H1 (cell line): ENCODE data around the gene FGFRL1. TPM values are rescaled to one million over a fixed set of nuclear protein-coding genes. Genes with fewer than 3 reads are reported as not detected.

Experiments
- CTCF ChIA-PET: fragments of 300-600 bp; sonication (Branson Sonifier 250); formaldehyde crosslinking; loops from one replicate; lab custom pipeline; 2021; ENCODE audit not compliant: partially characterized antibody; lab: Charles Lee
- POLR2A ChIA-PET: fragments of 300-600 bp; sonication (Branson Sonifier 250); formaldehyde crosslinking; loops from one replicate; lab custom pipeline; 2021; ENCODE audit warnings: inconsistent platforms; ENCODE audit not compliant: partially characterized antibody; lab: Charles Lee
- DNase-seq, 2 experiments: peaks; one replicate each; pipeline versions ENCODE4 v3.0.0 to v3.0.0-alpha.2; 2010 to 2022; ENCODE audit warnings: low spot score in 2 of 2, low read depth in 1 of 2, mixed read lengths in 1 of 2
- FAIRE-seq: peaks from 2 replicates; lab custom pipeline; 2011; peaks lifted over from hg19 to GRCh38; lab: Jason Lieb, UNC
- H2AFZ ChIP-seq: 2 replicates; pipeline ENCODE4 v1.8.1; 2012; ENCODE audit warnings: low read length, inconsistent platforms
- H2AK5ac ChIP-seq: 2 replicates; pipeline ENCODE4 v1.6.1; 2013; ENCODE audit warnings: low read depth, low read length
- H2BK120ac ChIP-seq: replicated peaks from 2 replicates; pipeline ENCODE3; 2013; ENCODE audit warnings: low read depth, low read length, inconsistent platforms
- H2BK12ac ChIP-seq: 2 replicates; pipeline ENCODE4 v1.6.1; 2013; ENCODE audit warnings: low read depth, low read length
- H2BK15ac ChIP-seq: 2 replicates; pipeline ENCODE4 v1.6.1; 2013; ENCODE audit warnings: low read length
- H2BK20ac ChIP-seq: 2 replicates; pipeline ENCODE4 v1.6.1; 2013; ENCODE audit warnings: low read length
- H2BK5ac ChIP-seq: 2 replicates; pipeline ENCODE4 v1.6.1; 2013; ENCODE audit warnings: low read depth, low read length
- H3K14ac ChIP-seq: 2 replicates; pipeline ENCODE4 v1.6.1; 2013; ENCODE audit warnings: inconsistent platforms; ENCODE audit not compliant: insufficient read length
- H3K18ac ChIP-seq: 2 replicates; pipeline ENCODE4 v1.6.1; 2013; ENCODE audit warnings: low read length; ENCODE audit errors: extremely low read depth
- H3K23ac ChIP-seq: 2 replicates; pipeline ENCODE4 v1.6.1; 2013; ENCODE audit warnings: inconsistent platforms; ENCODE audit not compliant: insufficient read length
- H3K23me2 ChIP-seq: 2 replicates; pipeline ENCODE4 v1.6.1; 2013; ENCODE audit warnings: low read depth, low read length
- H3K27ac ChIP-seq: 2 replicates; pipeline ENCODE4 v1.6.1; 2011; ENCODE audit warnings: low read depth, low read length, inconsistent platforms
- H3K27me3 ChIP-seq, 4 experiments: replicated peaks in 1 of 4; 1 replicate in 1 of 4; 2 replicates in 3 of 4; pipeline versions ENCODE4 v1.6.1 to v1.8.1; 2011 to 2013; ENCODE audit warnings: low read length in 3 of 4, mild to moderate bottlenecking in 3 of 4, inconsistent platforms in 2 of 4, mixed read lengths in 2 of 4, moderate library complexity in 1 of 4; ENCODE audit not compliant: control insufficient read depth in 3 of 4, insufficient read depth in 3 of 4; ENCODE audit errors: extremely low read depth in 1 of 4
- H3K36me3 ChIP-seq, 4 experiments: 2 replicates each; pipeline versions ENCODE4 v1.6.1 to v1.8.1; 2011 to 2013; ENCODE audit warnings: mild to moderate bottlenecking in 4 of 4, low read length in 3 of 4, moderate library complexity in 2 of 4, control low read depth in 1 of 4, inconsistent platforms in 1 of 4; ENCODE audit not compliant: insufficient read depth in 4 of 4, control insufficient read depth in 2 of 4
- H3K4ac ChIP-seq: replicated peaks from 2 replicates; pipeline ENCODE3; 2013; ENCODE audit warnings: low read length, low read depth, mixed read lengths, inconsistent platforms; ENCODE audit not compliant: insufficient read length
- H3K4me1 ChIP-seq, 4 experiments: replicated peaks in 1 of 4; 1 replicate in 1 of 4; 2 replicates in 3 of 4; pipeline versions ENCODE4 v1.6.1 to v1.8.1; 2011 to 2013; ENCODE audit warnings: low read length in 3 of 4, inconsistent platforms in 2 of 4, mixed read lengths in 1 of 4; ENCODE audit not compliant: insufficient read depth in 4 of 4, control insufficient read depth in 3 of 4
- H3K4me2 ChIP-seq, 2 experiments: 2 replicates each; pipeline versions ENCODE4 v1.6.1 to v1.8.1; 2011 to 2013; ENCODE audit warnings: low read depth in 2 of 2, low read length in 2 of 2, control low read depth in 1 of 2, inconsistent platforms in 1 of 2, mild to moderate bottlenecking in 1 of 2; ENCODE audit not compliant: insufficient read depth in 1 of 2
- H3K4me3 ChIP-seq, 4 experiments: fragments of 200-600, 300-600 bp in 1 of 4; sonication (generic), shearing (Covaris generic), sonication (Bioruptor Twin) in 1 of 4; 2 replicates each; pipeline versions ENCODE4 v1.5.1 to v1.8.1; 2011 to 2016; ENCODE audit warnings: low read length in 4 of 4, low read depth in 3 of 4, control low read depth in 2 of 4, inconsistent platforms in 2 of 4, mild to moderate bottlenecking in 2 of 4, mixed read lengths in 1 of 4, moderate library complexity in 1 of 4; ENCODE audit not compliant: insufficient read depth in 2 of 4; ENCODE audit errors: extremely low read depth in 1 of 4
- H3K56ac ChIP-seq: replicated peaks from 2 replicates; pipeline ENCODE3; 2013; ENCODE audit warnings: low read depth, mild to moderate bottlenecking, mixed read lengths, low read length, inconsistent platforms; ENCODE audit not compliant: insufficient read length
- H3K79me1 ChIP-seq: 2 replicates; pipeline ENCODE4 v1.6.1; 2013; ENCODE audit warnings: low read depth, low read length, control low read depth
- H3K79me2 ChIP-seq, 2 experiments: 2 replicates each; pipeline versions ENCODE4 v1.6.1 to v1.8.1; 2012 to 2013; ENCODE audit warnings: low read length in 2 of 2, mild to moderate bottlenecking in 2 of 2, inconsistent platforms in 1 of 2; ENCODE audit not compliant: insufficient read depth in 2 of 2, control insufficient read depth in 1 of 2
- H3K9ac ChIP-seq, 4 experiments: replicated peaks in 1 of 4; 1 replicate in 1 of 4; 2 replicates in 3 of 4; pipeline versions ENCODE4 v1.6.1 to v1.8.1; 2011 to 2013; ENCODE audit warnings: low read depth in 3 of 4, low read length in 3 of 4, control low read depth in 2 of 4, mild to moderate bottlenecking in 2 of 4, moderate library complexity in 2 of 4, inconsistent platforms in 1 of 4; ENCODE audit errors: extremely low read depth in 1 of 4
- H3K9me3 ChIP-seq, 2 experiments: 2 replicates each; pipeline versions ENCODE4 v1.6.1 to v1.8.1; 2012 to 2013; ENCODE audit warnings: mild to moderate bottlenecking in 2 of 2, moderate library complexity in 2 of 2, control low read depth in 1 of 2, inconsistent platforms in 1 of 2, low read depth in 1 of 2, low read length in 1 of 2, mixed read lengths in 1 of 2; ENCODE audit not compliant: insufficient read depth in 2 of 2
- H4K20me1 ChIP-seq, 2 experiments: replicated peaks in 1 of 2; 2 replicates each; pipeline versions ENCODE3 to v1.8.1; 2011 to 2013; ENCODE audit warnings: inconsistent platforms in 2 of 2, low read length in 2 of 2, mild to moderate bottlenecking in 1 of 2; ENCODE audit not compliant: insufficient read depth in 2 of 2, control insufficient read depth in 1 of 2
- H4K5ac ChIP-seq: 2 replicates; pipeline ENCODE4 v1.6.1; 2013; ENCODE audit warnings: low read length, low read depth, mixed read lengths, inconsistent platforms; ENCODE audit not compliant: insufficient read length
- H4K8ac ChIP-seq: 2 replicates; pipeline ENCODE4 v1.8.0; 2013; ENCODE audit warnings: mild to moderate bottlenecking, moderate library complexity, low read length, inconsistent platforms; ENCODE audit not compliant: insufficient read depth; ENCODE audit errors: extremely low read depth
- H4K91ac ChIP-seq: replicated peaks from 2 replicates; pipeline ENCODE3; 2013; ENCODE audit warnings: low read length, mixed read lengths, inconsistent platforms; ENCODE audit not compliant: insufficient read length
- BCL11A ChIP-seq, 2 experiments: IDR thresholded peaks; one replicate each; pipeline ENCODE4 v1.6.1; 2011; ENCODE audit warnings: low read depth in 2 of 2, low read length in 2 of 2, mild to moderate bottlenecking in 2 of 2
- CBX5 ChIP-seq: fragments of 300-800, 300-1000 bp; sonication (generic); IDR thresholded peaks from 2 replicates; pipeline ENCODE4 v1.7.1; 2016; ENCODE audit warnings: antibody characterized with exemption, low read length, low read depth
- CEBPB ChIP-seq: IDR thresholded peaks from 2 replicates; pipeline ENCODE4 v1.6.1; 2012; ENCODE audit warnings: low read depth, low read length
- CHD1 ChIP-seq: IDR thresholded peaks from 2 replicates; pipeline ENCODE4 v1.6.1; 2012; ENCODE audit warnings: low read depth, low read length, improper control_type of control experiment
- HDAC6 ChIP-seq: IDR thresholded peaks from one replicate; pipeline ENCODE4 v1.7.1; 2012; ENCODE audit warnings: low read depth, mild to moderate bottlenecking, inconsistent platforms, low read length, moderate library complexity
- KDM4A ChIP-seq: IDR thresholded peaks from one replicate; pipeline ENCODE4 v1.7.1; 2012; ENCODE audit warnings: low read depth, mild to moderate bottlenecking, moderate library complexity, low read length, inconsistent platforms; ENCODE audit not compliant: severe bottlenecking
- RAD21 ChIP-seq, 2 experiments: IDR thresholded peaks in 1 of 2; conservative IDR thresholded peaks in 1 of 2; 2 replicates each; pipeline ENCODE4 v1.6.1; 2011; ENCODE audit warnings: low read depth in 2 of 2, low read length in 2 of 2, improper control_type of control experiment in 1 of 2, inconsistent platforms in 1 of 2, mild to moderate bottlenecking in 1 of 2, moderate library complexity in 1 of 2
- SP4 ChIP-seq: IDR thresholded peaks from 2 replicates; pipeline ENCODE4 v1.6.1; 2012; ENCODE audit warnings: low read length, inconsistent platforms
- TCF12 ChIP-seq: IDR thresholded peaks from 2 replicates; pipeline ENCODE4 v1.6.1; 2011; ENCODE audit warnings: low read depth, mild to moderate bottlenecking, low read length
- WGBS, 2 experiments: shearing (Covaris generic) in 1 of 2; methylation state at CpG; one replicate each; pipeline versions ENCODE4 v1.1.6 to v1.1.7; 2013 to 2015; ENCODE audit warnings: low lambda C conversion rate in 2 of 2, mixed read lengths in 2 of 2, inconsistent platforms in 1 of 2, low coverage in 1 of 2, missing lambda C conversion rate in 1 of 2; ENCODE audit not compliant: insufficient replicate concordance in 2 of 2, insufficient coverage in 1 of 2, insufficient read length in 1 of 2; ENCODE audit errors: extremely low coverage in 1 of 2, missing lambda C conversion rate in 1 of 2; 5-methylcytosine and 5-hydroxymethylcytosine counted together
- polyA plus RNA-seq, 7 experiments: library from polyadenylated mRNA; depleted of rRNA in 3 of 7; stranded (reverse) in 5 of 7; unstranded in 2 of 7; fragments of >200 nt in 5 of 7; fragments of 200-250 nt in 2 of 7; gene quantifications; 1 replicate in 5 of 7; 2 replicates in 1 of 7; 4 replicates in 1 of 7; pipeline versions ENCODE4 v1.2.1 to v1.2.3, GENCODE V29; 2011 to 2013; ENCODE audit warnings: missing spikeins in 2 of 7, mixed read lengths in 2 of 7
- total RNA-seq: library from RNA; stranded (reverse); fragmentation: NEBNext Ultra II Directional; extraction: Animal tissue kit (Norgen Biotek cat#: 25700); gene quantifications from 2 replicates; pipeline ENCODE4 v1.2.1, GENCODE V29; 2021
- TF ChIP-seq, protein P1 (sequence below): IDR thresholded peaks from 2 replicates; pipeline ENCODE4 v1.6.1; 2012; ENCODE audit warnings: low read length, inconsistent platforms

FGFRL1 gene
- total and polyA plus RNA-seq, 2 of the 8 experiments (the other 6 are each of a cell fraction or from before 2014, with no cell fraction given), result 18.9 to 34.6 TPM

GRCh38 chr4:992297-993110, 18.9 kb upstream of the FGFRL1 start:
- Histone ChIP-seq H3K9ac (no peak overlapping the region), H3K27ac (no peak overlapping the region), H3K4ac (no peak overlapping the region), H4K5ac (no peak overlapping the region), H4K8ac (0 out of 2 replicates have a peak overlapping the region, but pooled peaks have one; percentile 25), H2AFZ (no peak overlapping the region), H2BK15ac (no peak overlapping the region), H3K36me3 (no peaks in the 10 kb centered on the region; a peak in 1 of 8 replicates), H3K9me3 (no peaks in the 10 kb centered on the region), H3K4me1 (peaks cover 0 to 2% (median under 1%) of the 10 kb centered on the region in 4 experiments; a peak in 2 of 7 replicates), H2BK20ac (no peak overlapping the region), H2AK5ac (no peak overlapping the region), H4K20me1 (peaks cover 2 to 11% of the 10 kb centered on the region in 2 experiments), H3K4me2 (no peak overlapping the region), H3K27me3 (peaks cover 8 to 21% (median 20%) of the 10 kb centered on the region in 4 experiments), H3K79me1 (no peaks in the 10 kb centered on the region), H3K79me2 (no peaks in the 10 kb centered on the region), H3K56ac (no peak overlapping the region), H3K18ac (no peak overlapping the region), H3K14ac (no peak overlapping the region), H2BK120ac (no peak overlapping the region), H4K91ac (no peak overlapping the region), H3K23ac (no peak overlapping the region), H3K23me2 (no peaks in the 10 kb centered on the region; the same call in 1 of the 2 replicates), H2BK5ac (no peak overlapping the region), H3K4me3 (no peak overlapping the region), H2BK12ac (0 out of 2 replicates have a peak overlapping the region, but pooled peaks have one; percentile 27)
- no peak for FAIRE-seq
- DNase-seq, result no peak
- CTCF ChIA-PET, result interaction anchor here (0.5 to 2.2 kb wide), 2 partner anchors 101 to 104 kb away, joined by 3 to 7 read pairs; no protein-coding TSS in a partner anchor
- 80% methylated on average over 25 of the region's 25 CpGs; no CpG with 5 or more reads in 1 of the 2 experiments for WGBS, 2 experiments
- POLR2A ChIA-PET, result no interaction called here
- TF ChIP-seq CEBPB (no peak), RAD21 (IDR thresholded peaks at IDR 0.05 in 1 of 2, conservative IDR thresholded peaks at IDR 0.05 in 1 of 2; ENCODE audit: low read depth in 2 of 2, low read length in 2 of 2) (no peak), KDM4A (no peak), TCF12 (no peak), CBX5 (no peak), BCL11A (IDR thresholded peaks at IDR 0.05; ENCODE audit: low read depth in 2 of 2, low read length in 2 of 2) (no peak), CHD1 (no peak), SP4 (no peak), HDAC6 (no peak)
- TF ChIP-seq, protein P1, sequence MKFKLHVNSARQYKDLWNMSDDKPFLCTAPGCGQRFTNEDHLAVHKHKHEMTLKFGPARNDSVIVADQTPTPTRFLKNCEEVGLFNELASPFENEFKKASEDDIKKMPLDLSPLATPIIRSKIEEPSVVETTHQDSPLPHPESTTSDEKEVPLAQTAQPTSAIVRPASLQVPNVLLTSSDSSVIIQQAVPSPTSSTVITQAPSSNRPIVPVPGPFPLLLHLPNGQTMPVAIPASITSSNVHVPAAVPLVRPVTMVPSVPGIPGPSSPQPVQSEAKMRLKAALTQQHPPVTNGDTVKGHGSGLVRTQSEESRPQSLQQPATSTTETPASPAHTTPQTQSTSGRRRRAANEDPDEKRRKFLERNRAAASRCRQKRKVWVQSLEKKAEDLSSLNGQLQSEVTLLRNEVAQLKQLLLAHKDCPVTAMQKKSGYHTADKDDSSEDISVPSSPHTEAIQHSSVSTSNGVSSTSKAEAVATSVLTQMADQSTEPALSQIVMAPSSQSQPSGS, result no peak
